Activated T-cell treated with anti-CD3 and anti-CD28 coated beads, Interleukin-2, amount 50 U/mL, for 24 hours (primary cell): ENCODE results near the gene PIGQ.

Experiments used
- DNase-seq: peaks from one replicate; pipeline ENCODE4 v3.0.0-alpha.2; 2020
- H3K27ac Mint-ChIP-seq: 2 replicates; pipeline ENCODE4 v1.8.0; 2020; ENCODE audit warnings: mild to moderate bottlenecking, mixed read lengths
- H3K27me3 Mint-ChIP-seq: 2 replicates; pipeline ENCODE4 v1.8.0; 2020; ENCODE audit warnings: mixed read lengths
- H3K36me3 Mint-ChIP-seq: 2 replicates; pipeline ENCODE4 v1.8.0; 2020; ENCODE audit warnings: low read depth, mixed read lengths
- H3K4me1 Mint-ChIP-seq: 2 replicates; pipeline ENCODE4 v1.8.0; 2020; ENCODE audit warnings: low read depth, mixed read lengths
- H3K4me3 Mint-ChIP-seq: 2 replicates; pipeline ENCODE4 v1.8.0; 2020; ENCODE audit warnings: mild to moderate bottlenecking, moderate library complexity, mixed read lengths
- H3K9me3 Mint-ChIP-seq: 2 replicates; pipeline ENCODE4 v1.8.0; 2020; ENCODE audit warnings: mixed read lengths

PIGQ gene

DNA sequence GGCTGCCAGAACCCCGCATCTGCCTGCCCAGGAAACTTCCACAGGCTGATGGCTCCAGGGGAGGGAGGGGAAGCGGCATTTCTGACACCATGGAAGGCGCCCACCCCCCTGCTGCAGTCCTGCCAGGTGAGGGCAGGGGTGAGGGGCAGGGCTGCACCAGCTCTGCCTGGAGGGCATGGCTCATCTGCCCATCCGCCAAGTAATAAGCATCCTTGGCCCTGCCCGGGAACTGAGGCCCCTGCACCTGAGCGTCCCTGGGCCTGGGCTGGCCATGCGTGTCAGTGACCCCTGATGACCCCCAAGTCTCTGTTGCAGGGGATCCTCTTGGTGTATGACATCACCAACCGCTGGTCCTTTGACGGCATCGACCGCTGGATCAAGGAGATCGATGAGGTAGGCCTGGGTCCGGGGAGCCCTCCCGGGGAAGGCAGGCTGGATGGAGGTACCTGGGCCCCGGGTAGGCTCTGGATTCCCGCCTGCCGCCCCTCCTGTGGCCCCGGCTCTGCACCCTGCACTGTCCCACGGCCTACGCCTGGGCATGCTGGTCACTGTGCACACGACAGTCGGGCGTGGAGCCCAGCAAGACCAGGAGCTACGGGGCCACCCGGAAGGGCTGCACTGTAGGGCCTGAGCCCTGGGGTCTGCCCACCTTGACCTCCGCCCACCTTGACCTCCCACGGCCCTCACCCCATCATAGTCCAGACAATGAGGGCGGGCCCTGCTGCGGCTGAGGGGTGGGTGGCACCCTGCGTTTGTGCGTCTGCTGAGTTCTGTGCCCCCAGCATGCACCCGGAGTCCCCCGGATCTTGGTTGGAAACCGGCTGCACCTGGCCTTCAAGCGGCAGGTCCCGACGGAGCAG is 55.6 kb downstream of the PIGQ start:
- H3K9me3 Mint-ChIP-seq, result no peaks in the 10 kb centered on the region
- H3K4me1 Mint-ChIP-seq, result no peaks in the 10 kb centered on the region
- H3K27ac Mint-ChIP-seq, result no peak overlapping the region
- H3K4me3 Mint-ChIP-seq, result no peak overlapping the region
- no peak for DNase-seq
- H3K36me3 Mint-ChIP-seq, result peaks cover 25% of the 10 kb centered on the region
- H3K27me3 Mint-ChIP-seq, result no peaks in the 10 kb centered on the region

DNA sequence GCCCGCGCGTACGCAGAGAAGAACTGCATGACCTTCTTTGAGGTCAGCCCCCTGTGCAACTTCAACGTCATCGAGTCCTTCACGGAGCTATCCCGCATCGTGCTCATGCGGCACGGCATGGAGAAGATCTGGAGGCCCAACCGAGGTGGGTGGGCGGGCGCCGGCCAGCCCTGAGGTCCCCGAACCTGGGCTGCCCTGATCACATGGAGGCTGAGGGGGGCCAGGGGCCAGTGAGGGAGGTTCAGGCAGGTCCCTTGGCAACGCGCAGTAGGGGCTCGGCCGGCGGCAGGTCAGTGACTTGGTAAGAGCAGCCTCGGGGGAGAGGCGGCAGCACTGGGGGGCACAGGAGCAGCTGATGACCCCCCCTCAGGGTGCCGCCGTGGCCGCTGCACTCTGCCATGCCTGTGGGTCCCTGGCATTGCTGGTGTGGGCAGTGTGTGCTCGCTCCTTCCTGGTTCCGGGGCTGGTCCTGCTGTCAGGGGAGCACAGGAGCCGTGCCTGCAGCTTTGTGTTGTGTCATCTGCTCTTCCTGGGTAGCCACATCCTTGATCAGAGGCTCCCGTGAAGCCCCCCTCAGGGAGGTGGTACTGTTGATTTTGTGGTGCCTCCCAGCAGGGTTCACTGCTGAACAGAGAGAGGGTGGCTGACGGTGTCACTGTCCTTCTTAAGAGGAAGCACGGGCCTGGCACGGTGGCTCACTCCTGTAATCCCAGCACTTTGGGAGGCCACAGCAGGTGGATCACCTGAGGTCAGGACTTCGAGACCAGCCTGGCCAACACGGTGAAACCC is 56.4 kb downstream of the PIGQ start:
- no peak for DNase-seq
- Mint-ChIP-seq H3K4me1 (no peaks in the 10 kb centered on the region), H3K4me3 (no peak overlapping the region), H3K36me3 (peaks cover 25% of the 10 kb centered on the region), H3K9me3 (no peaks in the 10 kb centered on the region), H3K27ac (no peak overlapping the region), H3K27me3 (no peaks in the 10 kb centered on the region)

DNA sequence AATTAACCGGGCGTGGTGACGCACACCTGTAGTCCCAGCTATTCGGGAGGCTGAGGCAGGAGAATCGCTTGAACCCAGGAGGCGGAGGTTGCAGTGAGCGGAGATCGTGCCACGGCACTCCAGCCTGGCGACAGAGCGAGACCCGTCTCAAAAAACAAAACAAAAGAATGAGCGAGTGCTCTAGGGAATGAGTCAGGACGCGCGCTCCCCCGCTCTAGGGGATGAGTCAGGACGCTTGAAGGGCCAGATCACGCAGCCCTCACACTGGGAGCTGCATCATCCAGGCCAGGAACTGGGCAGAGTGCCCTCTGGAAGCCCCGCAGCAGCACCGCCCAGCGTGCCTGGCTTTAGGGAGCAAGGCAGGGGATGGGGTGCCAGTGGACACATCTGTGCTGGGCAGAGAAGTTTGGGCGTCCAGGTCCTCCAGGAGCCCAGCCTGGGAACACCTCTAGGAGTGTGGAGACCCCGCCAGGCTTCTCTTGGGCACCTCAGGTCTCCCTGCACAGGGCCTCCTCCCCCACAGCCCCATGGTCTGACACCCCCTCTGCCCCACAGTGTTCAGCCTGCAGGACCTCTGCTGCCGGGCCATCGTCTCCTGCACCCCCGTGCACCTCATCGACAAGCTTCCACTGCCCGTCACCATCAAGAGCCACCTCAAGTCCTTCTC is 57.2 kb downstream of the PIGQ start:
- Mint-ChIP-seq H3K36me3 (peaks cover 25% of the 10 kb centered on the region), H3K9me3 (no peaks in the 10 kb centered on the region), H3K27me3 (no peaks in the 10 kb centered on the region), H3K27ac (no peak overlapping the region), H3K4me1 (no peaks in the 10 kb centered on the region), H3K4me3 (no peak overlapping the region)
- DNase-seq, result no peak

DNA sequence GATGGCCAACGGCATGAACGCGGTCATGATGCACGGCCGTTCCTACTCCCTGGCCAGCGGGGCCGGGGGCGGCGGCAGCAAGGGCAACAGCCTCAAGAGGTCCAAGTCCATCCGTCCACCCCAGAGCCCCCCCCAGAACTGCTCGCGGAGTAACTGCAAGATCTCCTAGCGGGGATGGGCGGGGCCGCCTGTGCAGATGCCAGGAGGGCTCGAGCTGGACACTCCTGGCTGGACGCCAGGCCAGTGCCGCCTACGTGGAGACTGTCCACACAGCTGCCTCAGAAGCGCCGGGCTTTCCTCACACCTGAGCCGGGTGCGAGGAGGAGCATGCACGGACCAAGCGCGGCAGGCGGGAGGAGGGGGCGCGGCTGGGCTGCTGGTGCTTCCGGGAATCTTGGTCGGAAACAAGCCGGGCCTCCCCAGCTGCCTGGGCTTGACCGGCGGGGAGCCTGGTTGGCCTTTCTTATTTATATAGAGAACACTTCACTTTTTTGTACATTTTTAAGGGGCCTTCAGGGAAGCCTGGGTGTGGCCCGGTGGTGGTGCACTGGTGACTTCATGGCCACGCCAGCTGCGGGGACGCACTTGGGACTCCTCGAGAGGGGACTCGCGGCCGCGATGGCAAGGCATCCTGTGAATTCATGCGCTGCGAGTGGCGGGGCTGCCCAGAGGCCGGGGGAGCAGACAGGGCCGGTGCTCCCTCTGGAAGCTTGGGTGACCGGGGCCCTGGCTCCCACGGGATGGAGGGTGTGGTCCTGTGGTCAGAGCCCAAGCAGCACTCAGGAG is 57.9 kb downstream of the PIGQ start:
- H3K27ac Mint-ChIP-seq, result no peak overlapping the region
- H3K9me3 Mint-ChIP-seq, result no peaks in the 10 kb centered on the region
- H3K4me3 Mint-ChIP-seq, result no peak overlapping the region
- H3K36me3 Mint-ChIP-seq, result peaks cover 25% of the 10 kb centered on the region
- no peak for DNase-seq
- H3K4me1 Mint-ChIP-seq, result no peaks in the 10 kb centered on the region
- no peaks in the 10 kb centered on the region for H3K27me3 Mint-ChIP-seq

DNA sequence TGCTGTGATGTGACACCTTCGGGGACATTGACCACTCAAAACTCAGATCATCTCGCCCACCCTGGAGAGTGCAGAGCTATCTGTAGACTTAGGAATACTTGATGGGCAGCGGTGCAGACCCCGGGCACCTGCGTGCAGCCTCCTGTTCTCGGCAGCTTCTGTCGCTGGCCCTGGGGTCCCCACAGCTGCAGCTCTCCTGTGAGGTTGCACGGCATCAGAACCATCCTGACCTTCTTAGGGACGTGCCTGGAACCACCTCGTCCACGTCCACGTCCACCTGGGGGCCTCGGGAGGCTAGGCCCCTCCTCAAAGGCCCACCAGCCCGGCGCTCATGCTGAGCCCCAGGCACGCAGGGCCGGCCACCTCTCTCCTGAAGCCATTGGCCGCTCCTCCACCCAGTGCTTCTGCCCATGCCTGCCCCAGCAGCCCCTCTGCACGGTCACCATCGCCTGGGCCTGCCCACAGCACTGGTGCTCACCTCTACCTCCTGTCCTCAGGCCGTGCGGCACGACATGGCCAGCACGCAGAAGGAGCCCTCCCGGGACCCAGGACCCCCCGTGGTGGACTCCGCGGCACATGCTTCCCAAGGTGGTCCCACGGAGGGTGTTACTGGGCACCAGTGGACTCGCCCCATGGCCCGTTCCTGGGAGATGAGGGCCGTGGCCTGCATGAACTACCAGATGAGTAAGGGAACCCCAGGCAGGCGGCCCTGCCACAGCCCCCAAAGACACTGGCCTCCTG is 58.7 kb downstream of the PIGQ start:
- Mint-ChIP-seq H3K4me1 (no peaks in the 10 kb centered on the region), H3K9me3 (no peaks in the 10 kb centered on the region), H3K4me3 (no peak overlapping the region), H3K36me3 (peaks cover 25% of the 10 kb centered on the region), H3K27ac (no peak overlapping the region), H3K27me3 (no peaks in the 10 kb centered on the region)
- DNase-seq, result no peak

DNA sequence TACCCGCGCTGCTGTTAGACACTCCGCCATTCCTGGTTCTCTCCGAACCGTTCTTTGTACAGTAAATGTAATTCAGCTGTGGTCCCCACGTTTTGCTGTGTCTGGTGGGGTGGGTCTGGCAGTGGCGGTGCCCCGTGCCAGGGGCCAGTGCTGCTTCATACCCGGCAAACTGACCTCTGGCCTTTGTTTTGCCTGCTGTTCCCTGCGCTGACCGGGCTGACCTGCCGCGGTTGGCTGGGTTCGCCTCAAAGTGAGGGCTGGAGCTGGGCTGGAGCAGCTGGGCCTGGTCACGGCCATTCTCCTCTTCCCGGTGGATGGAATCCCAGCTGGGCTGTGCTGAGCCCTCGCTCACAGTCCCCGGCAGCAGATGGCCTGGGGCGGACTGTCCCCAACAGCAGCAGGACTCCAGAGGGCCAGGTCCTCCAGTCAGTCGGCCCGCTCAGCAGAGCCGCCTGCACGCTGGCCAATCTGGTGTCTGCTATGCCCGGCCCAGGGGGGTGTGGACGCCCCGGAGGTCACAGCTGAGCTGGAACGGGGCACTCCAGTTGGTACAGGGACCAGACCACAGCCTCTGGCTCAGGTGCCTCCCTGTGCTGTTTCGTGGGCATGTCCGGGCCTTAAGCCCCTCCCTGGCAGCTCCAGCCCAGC is 59.5 kb downstream of the PIGQ start:
- Mint-ChIP-seq H3K27me3 (no peaks in the 10 kb centered on the region), H3K4me3 (no peak overlapping the region), H3K27ac (peak overlapping the region; percentile 33), H3K9me3 (no peaks in the 10 kb centered on the region), H3K4me1 (peaks cover 1% of the 10 kb centered on the region), H3K36me3 (peaks cover 32% of the 10 kb centered on the region)
- no peak for DNase-seq

DNA sequence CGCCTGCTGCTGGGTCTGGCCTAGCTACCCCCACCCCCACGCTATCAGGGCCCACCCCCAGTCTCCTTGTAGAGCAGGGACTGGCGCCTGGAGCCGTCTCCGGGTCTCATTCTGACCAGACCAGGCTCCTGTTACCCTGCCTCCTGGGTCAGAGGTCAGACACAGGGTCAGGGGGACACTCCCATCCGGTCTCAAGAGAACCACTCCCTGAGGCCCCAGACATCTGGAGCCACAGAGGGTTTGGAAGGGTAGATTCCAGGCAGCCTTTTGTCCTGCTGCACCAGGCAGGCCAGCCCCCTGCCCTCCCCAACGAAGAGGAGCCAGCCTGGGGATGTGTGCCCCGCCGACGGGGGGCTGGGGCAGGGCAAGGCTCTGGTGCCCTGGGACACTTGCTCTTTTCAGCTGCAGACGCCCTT is 60.1 kb downstream of the PIGQ start:
- Mint-ChIP-seq H3K4me1 (peaks cover 4% of the 10 kb centered on the region), H3K9me3 (no peaks in the 10 kb centered on the region), H3K27me3 (no peaks in the 10 kb centered on the region), H3K4me3 (no peak overlapping the region), H3K36me3 (peaks cover 37% of the 10 kb centered on the region), H3K27ac (no peak overlapping the region)
- DNase-seq, result no peak

DNA sequence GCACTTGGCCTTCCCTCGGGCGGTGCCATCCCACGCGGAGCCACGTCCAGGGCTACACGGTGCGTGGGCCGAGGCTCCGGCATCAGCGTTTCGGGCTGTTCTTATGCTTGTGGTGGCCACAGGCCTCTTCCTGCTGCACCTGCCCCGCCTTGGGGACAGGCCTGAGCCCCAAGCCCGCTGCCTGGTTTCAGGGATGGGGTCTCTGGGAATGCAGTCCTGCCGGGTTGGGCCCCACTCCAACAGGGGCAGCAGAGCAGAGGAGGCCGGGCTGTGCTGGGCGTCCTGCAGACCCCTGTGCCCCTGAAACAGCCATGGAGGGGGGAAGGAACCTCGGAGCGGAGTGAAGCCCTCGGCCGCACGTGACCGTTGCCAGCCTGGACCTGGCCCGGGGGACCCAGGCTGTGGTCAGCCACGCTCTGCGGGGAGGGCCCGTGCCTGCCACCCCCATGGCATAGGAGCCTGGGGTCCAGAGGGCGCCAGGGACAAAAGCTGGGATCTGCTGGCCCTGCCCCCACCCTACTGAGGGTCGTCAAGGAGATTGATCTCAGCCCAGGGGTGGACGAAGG is 60.6 kb downstream of the PIGQ start:
- DNase-seq, result no peak
- peaks cover 38% of the 10 kb centered on the region for H3K36me3 Mint-ChIP-seq
- no peaks in the 10 kb centered on the region for H3K9me3 Mint-ChIP-seq
- H3K27ac Mint-ChIP-seq, result no peak overlapping the region
- no peak overlapping the region for H3K4me3 Mint-ChIP-seq
- H3K4me1 Mint-ChIP-seq, result peaks cover 5% of the 10 kb centered on the region
- H3K27me3 Mint-ChIP-seq, result no peaks in the 10 kb centered on the region

DNA sequence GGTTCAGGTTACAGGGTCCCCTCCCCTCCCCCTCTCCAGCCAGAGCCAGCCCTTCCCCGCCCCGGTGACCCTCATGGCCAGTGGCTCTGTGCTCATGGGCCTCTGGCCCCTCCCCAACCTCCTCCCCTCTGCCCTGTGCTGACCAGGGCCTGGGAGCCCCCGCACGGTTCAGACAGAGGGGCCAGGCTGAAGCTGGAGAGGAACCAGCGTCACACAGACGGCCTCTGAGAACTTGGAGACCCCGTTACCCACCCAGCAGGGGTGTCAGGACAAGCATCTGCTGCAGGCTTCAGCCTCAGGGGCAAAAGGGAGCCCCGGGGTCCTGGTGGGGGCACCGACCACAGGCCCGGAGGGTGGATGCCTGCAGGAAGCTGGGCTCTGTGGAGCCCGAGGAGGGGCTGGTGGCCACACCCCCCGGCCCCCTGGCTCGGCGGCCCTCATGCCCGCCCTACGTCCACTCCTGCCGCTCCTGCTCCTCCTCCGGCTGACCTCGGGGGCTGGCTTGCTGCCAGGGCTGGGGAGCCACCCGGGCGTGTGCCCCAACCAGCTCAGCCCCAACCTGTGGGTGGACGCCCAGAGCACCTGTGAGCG is 61.1 kb downstream of the PIGQ start, which contains the start of gene WFIKKN1:
Gene WFIKKN1, plus strand, starts transcription at position 171 of the 591 bp plus-strand sequence. Its CDS starts 269 bp downstream, at position 440.
- Mint-ChIP-seq H3K27ac (no peak within 1 kb of the TSS), H3K36me3 (peaks cover 39% of the 10 kb centered on the region), H3K4me3 (no peak within 1 kb of the TSS), H3K27me3 (no peaks in the 10 kb centered on the region), H3K9me3 (no peaks in the 10 kb centered on the region), H3K4me1 (peaks cover 5% of the 10 kb centered on the region)
- DNase-seq, result peak; percentile 40

DNA sequence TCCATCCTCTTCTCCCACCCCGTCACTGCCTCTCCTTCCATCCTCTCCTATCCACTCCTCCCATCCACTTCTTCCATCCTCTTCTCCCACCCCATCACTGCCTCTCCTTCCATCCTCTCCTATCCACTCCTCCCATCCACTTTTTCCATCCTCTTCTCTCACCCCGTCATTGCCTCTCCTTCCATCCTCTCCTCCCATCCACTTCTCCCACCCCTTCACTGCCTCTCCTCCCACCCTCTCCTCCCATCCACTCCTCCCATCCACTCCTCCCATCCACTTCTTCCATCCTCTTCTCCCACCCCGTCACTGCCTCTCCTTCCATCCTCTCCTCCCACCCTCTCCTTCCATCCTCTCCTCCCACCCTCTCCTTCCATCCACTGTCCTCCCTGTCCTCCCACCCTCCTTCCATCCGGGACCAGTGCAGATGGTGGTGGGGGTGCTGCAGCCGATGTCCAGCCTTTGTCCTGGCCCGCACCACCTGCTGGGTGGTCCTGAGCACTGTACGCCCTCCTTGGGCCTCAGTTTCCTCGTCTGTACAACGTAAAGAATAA is 62.1 kb downstream of the PIGQ start:
- H3K27ac Mint-ChIP-seq, result no peak overlapping the region
- peaks cover 36% of the 10 kb centered on the region for H3K36me3 Mint-ChIP-seq
- peaks cover 11% of the 10 kb centered on the region for H3K4me1 Mint-ChIP-seq
- no peaks in the 10 kb centered on the region for H3K9me3 Mint-ChIP-seq
- H3K4me3 Mint-ChIP-seq, result no peak overlapping the region
- H3K27me3 Mint-ChIP-seq, result no peaks in the 10 kb centered on the region
- DNase-seq, result no peak

DNA sequence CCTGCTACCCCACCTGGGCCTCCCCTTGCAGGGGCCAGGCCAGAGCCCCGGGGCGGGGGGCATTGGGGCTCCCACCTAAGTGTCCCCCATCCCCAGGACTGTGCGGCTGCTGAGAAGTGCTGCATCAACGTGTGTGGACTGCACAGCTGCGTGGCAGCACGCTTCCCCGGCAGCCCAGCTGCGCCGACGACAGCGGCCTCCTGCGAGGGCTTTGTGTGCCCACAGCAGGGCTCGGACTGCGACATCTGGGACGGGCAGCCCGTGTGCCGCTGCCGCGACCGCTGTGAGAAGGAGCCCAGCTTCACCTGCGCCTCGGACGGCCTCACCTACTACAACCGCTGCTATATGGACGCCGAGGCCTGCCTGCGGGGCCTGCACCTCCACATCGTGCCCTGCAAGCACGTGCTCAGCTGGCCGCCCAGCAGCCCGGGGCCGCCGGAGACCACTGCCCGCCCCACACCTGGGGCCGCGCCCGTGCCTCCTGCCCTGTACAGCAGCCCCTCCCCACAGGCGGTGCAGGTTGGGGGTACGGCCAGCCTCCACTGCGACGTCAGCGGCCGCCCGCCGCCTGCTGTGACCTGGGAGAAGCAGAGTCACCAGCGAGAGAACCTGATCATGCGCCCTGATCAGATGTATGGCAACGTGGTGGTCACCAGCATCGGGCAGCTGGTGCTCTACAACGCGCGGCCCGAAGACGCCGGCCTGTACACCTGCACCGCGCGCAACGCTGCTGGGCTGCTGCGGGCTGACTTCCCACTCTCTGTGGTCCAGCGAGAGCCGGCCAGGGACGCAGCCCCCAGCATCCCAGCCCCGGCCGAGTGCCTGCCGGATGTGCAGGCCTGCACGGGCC is 62.9 kb downstream of the PIGQ start:
- H3K27ac Mint-ChIP-seq, result no peak overlapping the region
- peaks cover 15% of the 10 kb centered on the region for H3K4me1 Mint-ChIP-seq
- no peaks in the 10 kb centered on the region for H3K27me3 Mint-ChIP-seq
- H3K36me3 Mint-ChIP-seq, result peaks cover 30% of the 10 kb centered on the region
- DNase-seq, result no peak
- no peaks in the 10 kb centered on the region for H3K9me3 Mint-ChIP-seq
- H3K4me3 Mint-ChIP-seq, result no peak overlapping the region
